H1 (cell line): Measurements from ENCODE around the gene OLFML2A. TPM values are rescaled to one million over a fixed set of nuclear protein-coding genes. Genes with fewer than 3 reads are reported as not detected.
A peak's percentile ranks its signal among the peaks of the same experiment; 100 is the strongest.

ENCODE experiments used
- BACH1 ChIP-seq: IDR thresholded peaks from 2 replicates; pipeline ENCODE4 v1.6.1; 2012; ENCODE audit warnings: low read length, improper control_type of control experiment
- CBX5 ChIP-seq: fragments of 300-800, 300-1000 bp; sonication (generic); IDR thresholded peaks from 2 replicates; pipeline ENCODE4 v1.7.1; 2016; ENCODE audit warnings: antibody characterized with exemption, low read length, low read depth
- CTBP2 ChIP-seq: IDR thresholded peaks from 2 replicates; pipeline ENCODE4 v1.7.0; 2011; ENCODE audit warnings: borderline replicate concordance, mild to moderate bottlenecking, moderate library complexity, mixed read lengths, low read length; ENCODE audit not compliant: insufficient read depth, insufficient read length
- EP300 ChIP-seq, 2 experiments: IDR thresholded peaks; 1 replicate in 1 of 2; 2 replicates in 1 of 2; pipeline ENCODE4 v1.6.1; 2011 to 2012; ENCODE audit warnings: low read depth in 2 of 2, low read length in 2 of 2, mild to moderate bottlenecking in 2 of 2, borderline replicate concordance in 1 of 2, inconsistent platforms in 1 of 2, moderate library complexity in 1 of 2
- NRF1 ChIP-seq: IDR thresholded peaks from 2 replicates; pipeline ENCODE4 v1.6.1; 2011; ENCODE audit warnings: mild to moderate bottlenecking, low read depth, low read length, improper control_type of control experiment
- RAD21 ChIP-seq, 2 experiments: IDR thresholded peaks in 1 of 2; conservative IDR thresholded peaks in 1 of 2; 2 replicates each; pipeline ENCODE4 v1.6.1; 2011; ENCODE audit warnings: low read depth in 2 of 2, low read length in 2 of 2, improper control_type of control experiment in 1 of 2, inconsistent platforms in 1 of 2, mild to moderate bottlenecking in 1 of 2, moderate library complexity in 1 of 2
- RNF2 ChIP-seq: fragments of 200-900, 300-1000 bp; sonication (generic); IDR thresholded peaks from 2 replicates; pipeline ENCODE4 v1.7.1; 2016; ENCODE audit warnings: borderline replicate concordance, low read depth, mild to moderate bottlenecking, antibody characterized with exemption, low read length; ENCODE audit not compliant: poor library complexity, severe bottlenecking; ENCODE audit errors: missing control alignments
- TCF12 ChIP-seq: IDR thresholded peaks from 2 replicates; pipeline ENCODE4 v1.6.1; 2011; ENCODE audit warnings: low read depth, mild to moderate bottlenecking, low read length
- polyA plus RNA-seq, 7 experiments: library from polyadenylated mRNA; depleted of rRNA in 3 of 7; stranded (reverse) in 5 of 7; unstranded in 2 of 7; fragments of >200 nt in 5 of 7; fragments of 200-250 nt in 2 of 7; gene quantifications; 1 replicate in 5 of 7; 2 replicates in 1 of 7; 4 replicates in 1 of 7; pipeline versions ENCODE4 v1.2.1 to v1.2.3, GENCODE V29; 2011 to 2013; ENCODE audit warnings: missing spikeins in 2 of 7, mixed read lengths in 2 of 7
- total RNA-seq: library from RNA; stranded (reverse); fragmentation: NEBNext Ultra II Directional; extraction: Animal tissue kit (Norgen Biotek cat#: 25700); gene quantifications from 2 replicates; pipeline ENCODE4 v1.2.1, GENCODE V29; 2021
- TF ChIP-seq, protein P1 (sequence below): fragments of 300-600 bp; sonication (generic); IDR thresholded peaks from 2 replicates; pipeline ENCODE4 v1.7.1; 2012; ENCODE audit warnings: low read length, moderate library complexity, mild to moderate bottlenecking, inconsistent platforms; ENCODE audit not compliant: insufficient replicate concordance

Gene OLFML2A
- total and polyA plus RNA-seq, 2 of the 8 experiments (the other 6 are each of a cell fraction or from before 2014, with no cell fraction given), result 7.8 to 11.5 TPM

DNA sequence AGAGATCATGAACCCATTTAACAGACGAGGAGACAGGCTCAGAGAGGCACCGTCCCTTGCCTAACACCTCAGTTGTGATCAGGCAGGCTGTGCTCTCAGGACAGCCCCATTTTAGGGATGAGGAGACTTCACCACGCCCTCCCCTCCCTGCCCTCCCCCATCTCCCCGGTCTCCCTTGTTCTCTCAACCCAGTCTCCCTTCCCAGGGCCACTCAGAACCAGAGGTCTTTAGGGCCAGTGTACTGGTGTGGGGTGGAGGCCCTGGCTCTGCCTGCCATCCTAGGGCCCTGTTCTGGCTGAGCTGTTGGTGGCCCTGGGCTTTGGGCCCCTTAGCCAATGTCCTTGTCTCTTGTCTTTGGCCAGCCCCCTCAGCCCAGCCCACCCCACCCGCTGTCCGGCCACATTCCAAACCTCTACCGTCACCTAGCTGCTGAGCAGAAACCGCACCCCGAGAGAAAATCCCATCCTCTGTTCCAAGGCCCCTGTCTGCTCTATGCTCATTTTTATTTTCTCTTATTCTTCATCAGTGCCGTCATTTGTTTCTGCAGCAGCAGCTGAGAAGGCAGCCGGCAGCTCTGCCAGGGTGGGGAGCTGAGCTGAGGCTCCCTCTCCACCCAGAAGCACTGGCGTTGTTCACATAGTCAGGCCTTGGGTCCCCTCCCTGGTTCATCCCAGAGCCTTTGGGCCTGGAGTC, 33.9 kb downstream of the OLFML2A start (continued):
- no peak for TF ChIP-seq EP300 (IDR thresholded peaks at IDR 0.05; ENCODE audit: borderline replicate concordance in 1 of 2, low read depth in 2 of 2, low read length in 2 of 2)
- TF ChIP-seq RNF2, result no peak
- no peak for TF ChIP-seq NRF1
- TF ChIP-seq, protein P1, sequence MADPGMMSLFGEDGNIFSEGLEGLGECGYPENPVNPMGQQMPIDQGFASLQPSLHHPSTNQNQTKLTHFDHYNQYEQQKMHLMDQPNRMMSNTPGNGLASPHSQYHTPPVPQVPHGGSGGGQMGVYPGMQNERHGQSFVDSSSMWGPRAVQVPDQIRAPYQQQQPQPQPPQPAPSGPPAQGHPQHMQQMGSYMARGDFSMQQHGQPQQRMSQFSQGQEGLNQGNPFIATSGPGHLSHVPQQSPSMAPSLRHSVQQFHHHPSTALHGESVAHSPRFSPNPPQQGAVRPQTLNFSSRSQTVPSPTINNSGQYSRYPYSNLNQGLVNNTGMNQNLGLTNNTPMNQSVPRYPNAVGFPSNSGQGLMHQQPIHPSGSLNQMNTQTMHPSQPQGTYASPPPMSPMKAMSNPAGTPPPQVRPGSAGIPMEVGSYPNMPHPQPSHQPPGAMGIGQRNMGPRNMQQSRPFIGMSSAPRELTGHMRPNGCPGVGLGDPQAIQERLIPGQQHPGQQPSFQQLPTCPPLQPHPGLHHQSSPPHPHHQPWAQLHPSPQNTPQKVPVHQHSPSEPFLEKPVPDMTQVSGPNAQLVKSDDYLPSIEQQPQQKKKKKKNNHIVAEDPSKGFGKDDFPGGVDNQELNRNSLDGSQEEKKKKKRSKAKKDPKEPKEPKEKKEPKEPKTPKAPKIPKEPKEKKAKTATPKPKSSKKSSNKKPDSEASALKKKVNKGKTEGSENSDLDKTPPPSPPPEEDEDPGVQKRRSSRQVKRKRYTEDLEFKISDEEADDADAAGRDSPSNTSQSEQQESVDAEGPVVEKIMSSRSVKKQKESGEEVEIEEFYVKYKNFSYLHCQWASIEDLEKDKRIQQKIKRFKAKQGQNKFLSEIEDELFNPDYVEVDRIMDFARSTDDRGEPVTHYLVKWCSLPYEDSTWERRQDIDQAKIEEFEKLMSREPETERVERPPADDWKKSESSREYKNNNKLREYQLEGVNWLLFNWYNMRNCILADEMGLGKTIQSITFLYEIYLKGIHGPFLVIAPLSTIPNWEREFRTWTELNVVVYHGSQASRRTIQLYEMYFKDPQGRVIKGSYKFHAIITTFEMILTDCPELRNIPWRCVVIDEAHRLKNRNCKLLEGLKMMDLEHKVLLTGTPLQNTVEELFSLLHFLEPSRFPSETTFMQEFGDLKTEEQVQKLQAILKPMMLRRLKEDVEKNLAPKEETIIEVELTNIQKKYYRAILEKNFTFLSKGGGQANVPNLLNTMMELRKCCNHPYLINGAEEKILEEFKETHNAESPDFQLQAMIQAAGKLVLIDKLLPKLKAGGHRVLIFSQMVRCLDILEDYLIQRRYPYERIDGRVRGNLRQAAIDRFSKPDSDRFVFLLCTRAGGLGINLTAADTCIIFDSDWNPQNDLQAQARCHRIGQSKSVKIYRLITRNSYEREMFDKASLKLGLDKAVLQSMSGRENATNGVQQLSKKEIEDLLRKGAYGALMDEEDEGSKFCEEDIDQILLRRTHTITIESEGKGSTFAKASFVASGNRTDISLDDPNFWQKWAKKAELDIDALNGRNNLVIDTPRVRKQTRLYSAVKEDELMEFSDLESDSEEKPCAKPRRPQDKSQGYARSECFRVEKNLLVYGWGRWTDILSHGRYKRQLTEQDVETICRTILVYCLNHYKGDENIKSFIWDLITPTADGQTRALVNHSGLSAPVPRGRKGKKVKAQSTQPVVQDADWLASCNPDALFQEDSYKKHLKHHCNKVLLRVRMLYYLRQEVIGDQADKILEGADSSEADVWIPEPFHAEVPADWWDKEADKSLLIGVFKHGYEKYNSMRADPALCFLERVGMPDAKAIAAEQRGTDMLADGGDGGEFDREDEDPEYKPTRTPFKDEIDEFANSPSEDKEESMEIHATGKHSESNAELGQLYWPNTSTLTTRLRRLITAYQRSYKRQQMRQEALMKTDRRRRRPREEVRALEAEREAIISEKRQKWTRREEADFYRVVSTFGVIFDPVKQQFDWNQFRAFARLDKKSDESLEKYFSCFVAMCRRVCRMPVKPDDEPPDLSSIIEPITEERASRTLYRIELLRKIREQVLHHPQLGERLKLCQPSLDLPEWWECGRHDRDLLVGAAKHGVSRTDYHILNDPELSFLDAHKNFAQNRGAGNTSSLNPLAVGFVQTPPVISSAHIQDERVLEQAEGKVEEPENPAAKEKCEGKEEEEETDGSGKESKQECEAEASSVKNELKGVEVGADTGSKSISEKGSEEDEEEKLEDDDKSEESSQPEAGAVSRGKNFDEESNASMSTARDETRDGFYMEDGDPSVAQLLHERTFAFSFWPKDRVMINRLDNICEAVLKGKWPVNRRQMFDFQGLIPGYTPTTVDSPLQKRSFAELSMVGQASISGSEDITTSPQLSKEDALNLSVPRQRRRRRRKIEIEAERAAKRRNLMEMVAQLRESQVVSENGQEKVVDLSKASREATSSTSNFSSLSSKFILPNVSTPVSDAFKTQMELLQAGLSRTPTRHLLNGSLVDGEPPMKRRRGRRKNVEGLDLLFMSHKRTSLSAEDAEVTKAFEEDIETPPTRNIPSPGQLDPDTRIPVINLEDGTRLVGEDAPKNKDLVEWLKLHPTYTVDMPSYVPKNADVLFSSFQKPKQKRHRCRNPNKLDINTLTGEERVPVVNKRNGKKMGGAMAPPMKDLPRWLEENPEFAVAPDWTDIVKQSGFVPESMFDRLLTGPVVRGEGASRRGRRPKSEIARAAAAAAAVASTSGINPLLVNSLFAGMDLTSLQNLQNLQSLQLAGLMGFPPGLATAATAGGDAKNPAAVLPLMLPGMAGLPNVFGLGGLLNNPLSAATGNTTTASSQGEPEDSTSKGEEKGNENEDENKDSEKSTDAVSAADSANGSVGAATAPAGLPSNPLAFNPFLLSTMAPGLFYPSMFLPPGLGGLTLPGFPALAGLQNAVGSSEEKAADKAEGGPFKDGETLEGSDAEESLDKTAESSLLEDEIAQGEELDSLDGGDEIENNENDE, result no peak
- no peak for TF ChIP-seq TCF12
- peak in 1 of 2 experiments; percentile 46; a peak in 1 of 4 replicates for TF ChIP-seq RAD21 (IDR thresholded peaks at IDR 0.05 in 1 of 2, conservative IDR thresholded peaks at IDR 0.05 in 1 of 2; ENCODE audit: low read depth in 2 of 2, low read length in 2 of 2)
- TF ChIP-seq CBX5, result no peak
- no peak for TF ChIP-seq CTBP2
- no peak for TF ChIP-seq BACH1
